Measurements from ENCODE around the gene CFAP410.

CFAP410 gene

GRCh38 chr21:44282370-44282769, 56.8 kb downstream of the CFAP410 start:
- DNase-seq = no peak

- no peak for DNase-seq
Observed at GRCh38 chr21:44281801-44282200, 57.4 kb downstream of the CFAP410 start.

GRCh38 chr21:44279354-44280260, 59.6 kb downstream of the CFAP410 start:
- no peak for DNase-seq

Data from bone marrow (tissue), 2 donors.